Liver (tissue), 9 donors: Measurements from ENCODE around the gene IL17RE. TPM values are rescaled to one million over a fixed set of nuclear protein-coding genes. Genes with fewer than 3 reads are reported as not detected.
"Not testable (repeated sequence)": the region's sequence is repeated elsewhere in the genome, so short reads cannot be mapped to it uniquely, and the experiment has no call there.

Source experiments
- DNase-seq: peaks from one replicate; pipeline ENCODE4 v3.0.0-alpha.2; 2017; ENCODE audit warnings: low spot score
- H3K27ac ChIP-seq, 2 donors: one replicate each; pipeline ENCODE4 v1.7.0; 2013; ENCODE audit warnings: inconsistent platforms in 2 of 2, low read length in 2 of 2, control low read depth in 1 of 2, low read depth in 1 of 2, mild to moderate bottlenecking in 1 of 2
- H3K27me3 ChIP-seq, 4 donors: one replicate each; pipeline versions ENCODE4 v1.6.1 to v1.7.0; 2013; ENCODE audit warnings: low read length in 3 of 4, inconsistent platforms in 1 of 4, mild to moderate bottlenecking in 1 of 4, moderate library complexity in 1 of 4; ENCODE audit not compliant: control insufficient read depth in 4 of 4, insufficient read depth in 4 of 4
- H3K36me3 ChIP-seq, 4 donors: one replicate each; pipeline versions ENCODE4 v1.6.1 to v1.7.0; 2013; ENCODE audit warnings: low read length in 3 of 4, mild to moderate bottlenecking in 3 of 4, low read depth in 1 of 4, moderate library complexity in 1 of 4; ENCODE audit not compliant: control insufficient read depth in 4 of 4, insufficient read depth in 3 of 4
- H3K4me1 ChIP-seq, 4 donors: one replicate each; pipeline versions ENCODE4 v1.6.1 to v1.7.0; 2013; ENCODE audit warnings: low read length in 3 of 4, mild to moderate bottlenecking in 3 of 4, moderate library complexity in 1 of 4; ENCODE audit not compliant: control insufficient read depth in 4 of 4, insufficient read depth in 4 of 4
- H3K4me3 ChIP-seq, 3 donors: one replicate each; pipeline versions ENCODE4 v1.6.1 to v1.7.0; 2013; ENCODE audit warnings: low read length in 3 of 3, control low read depth in 1 of 3, low read depth in 1 of 3, mild to moderate bottlenecking in 1 of 3
- H3K9ac ChIP-seq, 2 donors: one replicate each; pipeline ENCODE4 v1.7.0; 2013; ENCODE audit warnings: low read length in 2 of 2, mild to moderate bottlenecking in 2 of 2, moderate library complexity in 2 of 2, control low read depth in 1 of 2, low read depth in 1 of 2
- H3K9me3 ChIP-seq, 4 donors: one replicate each; pipeline versions ENCODE4 v1.6.1 to v1.7.0; 2013; ENCODE audit warnings: low read length in 3 of 4; ENCODE audit not compliant: control insufficient read depth in 4 of 4
- CTCF ChIP-seq: fragments of 150-350 bp; IDR thresholded peaks from 2 replicates; pipeline ENCODE4 v1.5.1; 2017; ENCODE audit warnings: improper control_type of control experiment, low read depth, low read length; ENCODE audit not compliant: missing input control
- EGR1 ChIP-seq, 2 donors: IDR thresholded peaks; 2 replicates each; pipeline ENCODE4 v1.6.1; 2016 to 2018; ENCODE audit warnings: antibody characterized with exemption in 2 of 2, low read depth in 2 of 2
- FOXA2 ChIP-seq: IDR thresholded peaks from 2 replicates; pipeline ENCODE4 v1.6.1; 2016; ENCODE audit warnings: antibody characterized with exemption
- HNF4A ChIP-seq, 2 donors: conservative IDR thresholded peaks; 2 replicates each; pipeline ENCODE4 v1.6.1; 2016; ENCODE audit warnings: antibody characterized with exemption in 2 of 2, mild to moderate bottlenecking in 2 of 2
- JUND ChIP-seq, 2 donors: IDR thresholded peaks; 2 replicates each; pipeline ENCODE4 v1.6.1; 2016; ENCODE audit warnings: antibody characterized with exemption in 2 of 2
- NR2F2 ChIP-seq: IDR thresholded peaks from 2 replicates; pipeline ENCODE4 v1.6.1; 2016; ENCODE audit warnings: antibody characterized with exemption
- REST ChIP-seq: IDR thresholded peaks from 2 replicates; pipeline ENCODE4 v1.6.1; 2016; ENCODE audit warnings: antibody characterized with exemption, mild to moderate bottlenecking
- RXRA ChIP-seq, 2 donors: IDR thresholded peaks; 2 replicates each; pipeline ENCODE4 v1.6.1; 2017 to 2018; ENCODE audit warnings: antibody characterized with exemption in 2 of 2, mild to moderate bottlenecking in 1 of 2
- TAF1 ChIP-seq: conservative IDR thresholded peaks from 2 replicates; pipeline ENCODE4 v1.6.1; 2016; ENCODE audit warnings: antibody characterized with exemption, mild to moderate bottlenecking
- YY1 ChIP-seq: IDR thresholded peaks from 2 replicates; pipeline ENCODE4 v1.6.1; 2016; ENCODE audit warnings: antibody characterized with exemption, mild to moderate bottlenecking
- WGBS: extraction: QIAGEN DNeasy Blood & Tissue Kit; methylation state at CpG from one replicate; pipeline ENCODE4 v1.1.7; 2013; 5-methylcytosine and 5-hydroxymethylcytosine counted together
- polyA plus RNA-seq, 2 donors: library from polyadenylated mRNA; stranded (reverse) in 1 of 2; unstranded in 1 of 2; fragments of 200-250 nt in 1 of 2; fragments of >200 nt in 1 of 2; fragmentation: Nextera tagmentation in 1 of 2; extraction: Ambion mirVana in 1 of 2; gene quantifications; one replicate each; pipeline versions ENCODE4 v1.2.1 to v1.2.3, GENCODE V29; 2013 to 2015
- total RNA-seq, 2 donors: library from RNA; depleted of rRNA; stranded (reverse); fragments of >200 nt; gene quantifications; one replicate each; pipeline ENCODE4 v1.2.3, GENCODE V29; 2014
- donor health status: healthy.
- donor health status: healthy.
- donor health status: healthy.
- donor health status: healthy.
- donor health status: healthy.

The IL17RE gene
- total RNA-seq (1 to 10 TPM; 1.1 to 2.1 TPM), polyA plus RNA-seq (under 1 TPM; 0.42 to 0.71 TPM)

DNA sequence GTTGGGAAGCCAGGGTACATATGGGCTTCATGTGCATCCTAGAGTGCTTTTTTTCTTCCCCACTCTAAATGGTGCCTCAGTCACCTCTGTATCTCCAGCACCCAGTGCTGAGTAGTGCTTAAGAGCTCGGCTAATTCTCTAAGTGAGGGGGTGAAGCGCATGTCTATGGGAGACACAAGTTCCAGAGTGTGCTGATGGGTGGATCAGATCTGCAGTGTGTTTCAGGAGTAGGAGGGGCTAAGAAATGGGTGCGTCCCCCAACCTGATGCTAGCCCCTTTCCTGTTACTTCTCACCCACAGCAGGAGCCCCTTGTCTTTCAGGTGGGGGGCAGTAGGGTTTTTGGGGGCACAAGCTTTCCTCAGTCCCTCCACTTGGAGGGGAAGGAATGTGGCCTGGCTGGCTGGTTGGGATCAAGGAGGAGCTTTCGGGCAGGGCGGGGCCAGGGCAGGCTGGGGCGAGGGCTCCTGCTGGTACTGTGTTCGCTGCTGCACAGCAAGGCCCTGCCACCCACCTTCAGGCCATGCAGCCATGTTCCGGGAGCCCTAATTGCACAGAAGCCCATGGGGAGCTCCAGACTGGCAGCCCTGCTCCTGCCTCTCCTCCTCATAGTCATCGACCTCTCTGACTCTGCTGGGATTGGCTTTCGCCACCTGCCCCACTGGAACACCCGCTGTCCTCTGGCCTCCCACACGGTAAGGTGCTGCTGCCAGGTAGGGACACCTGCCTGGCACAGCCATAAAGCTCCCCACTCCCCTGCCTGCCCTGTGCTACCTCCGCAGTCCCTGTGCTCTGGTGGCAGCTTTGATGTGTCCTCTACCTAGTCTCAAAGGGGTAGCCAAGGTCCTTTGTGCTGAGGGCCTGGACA lies at the start of gene IL17RE:
Gene IL17RE, plus strand, starts transcription at position 477 of the 866 bp plus-strand sequence. Its CDS starts 85 bp downstream, at position 562.
- no peak within 1 kb of the TSS for H3K9ac ChIP-seq
- peaks cover 14 to 41% (median 37%) of the 10 kb centered on the region in 4 donors for H3K4me1 ChIP-seq
- H3K4me3 ChIP-seq = no peak within 1 kb of the TSS
- H3K9me3 ChIP-seq = no peaks in the 10 kb centered on the region
- no peaks in the 10 kb centered on the region for H3K36me3 ChIP-seq
- TF ChIP-seq NR2F2 = no peak
- TF ChIP-seq RXRA (IDR thresholded peaks at IDR 0.05) = peak in 1 of 2 donors; percentile 8
- TF ChIP-seq HNF4A (conservative IDR thresholded peaks at IDR 0.05) = peak in 1 of 2 donors; percentile 41
- no peak for TF ChIP-seq YY1
- TF ChIP-seq JUND (IDR thresholded peaks at IDR 0.05) = no peak
- TF ChIP-seq FOXA2 = no peak
- TF ChIP-seq EGR1 (IDR thresholded peaks at IDR 0.05; ENCODE audit: low read depth in 2 of 2) = no peak
- no peak for TF ChIP-seq CTCF
- no peak for TF ChIP-seq REST
- peak within 1 kb of the TSS; percentile 9 to 26 for H3K27ac ChIP-seq
- no peak for DNase-seq
- 45% methylated on average over 13 of the region's 13 CpGs for WGBS
- H3K27me3 ChIP-seq = no peaks in the 10 kb centered on the region

DNA sequence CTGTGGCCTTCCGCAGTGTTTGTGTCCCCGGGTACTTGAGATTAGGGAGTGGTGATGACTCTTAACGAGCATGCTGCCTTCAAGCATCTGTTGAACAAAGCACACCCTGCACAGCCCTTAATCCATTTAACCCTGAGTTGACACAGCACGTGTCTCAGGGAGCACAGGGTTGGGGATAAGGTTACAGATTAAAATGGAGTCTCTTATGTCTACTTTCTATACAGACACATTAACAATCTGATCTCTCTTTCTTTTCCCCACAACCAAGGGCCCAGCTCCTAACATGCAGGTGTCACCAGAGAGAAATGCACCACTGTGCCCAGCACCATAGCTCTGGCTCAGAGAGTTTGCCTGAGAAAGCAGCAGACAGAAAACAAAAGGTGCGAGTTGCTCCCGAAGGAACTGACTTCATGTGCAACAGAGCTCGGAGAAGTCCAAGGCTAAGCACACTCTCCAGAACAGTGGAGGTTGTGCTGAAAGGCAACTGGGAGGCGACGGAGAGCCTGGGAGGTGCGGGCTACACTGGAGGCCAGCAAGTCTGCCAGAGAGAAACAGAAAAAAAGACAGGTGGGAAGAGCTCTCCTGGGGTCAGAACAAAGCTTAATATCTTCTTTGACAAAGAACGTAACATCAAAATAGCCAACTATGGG lies 48.2 kb upstream of the IL17RE start:
- H3K4me1 ChIP-seq = peaks cover 0 to 12% (median 7%) of the 10 kb centered on the region in 4 donors
- not testable (repeated sequence) for H3K9ac ChIP-seq, H3K9me3 ChIP-seq, H3K27ac ChIP-seq, H3K36me3 ChIP-seq, H3K27me3 ChIP-seq, H3K4me3 ChIP-seq, DNase-seq
- 89% methylated on average over 11 of the region's 11 CpGs for WGBS

- H3K27me3 ChIP-seq = no peaks in the 10 kb centered on the region
Measured at GRCh38 chr3:9855594-9855993, 47.1 kb upstream of the IL17RE start.

More at GRCh38 chr3:9855594-9855993, 47.1 kb upstream of the IL17RE start:
- Histone ChIP-seq H3K27ac (no peak overlapping the region), H3K9ac (no peak overlapping the region), H3K9me3 (no peaks in the 10 kb centered on the region), H3K4me3 (no peak overlapping the region), H3K36me3 (no peaks in the 10 kb centered on the region), H3K4me1 (peaks cover 0 to 6% (median 4%) of the 10 kb centered on the region in 4 donors)
- no peak for TF ChIP-seq RXRA (IDR thresholded peaks at IDR 0.05)
- TF ChIP-seq EGR1 (IDR thresholded peaks at IDR 0.05; ENCODE audit: low read depth in 2 of 2) = no peak
- no peak for TF ChIP-seq JUND (IDR thresholded peaks at IDR 0.05)
- no peak for TF ChIP-seq TAF1
- TF ChIP-seq REST = no peak
- DNase-seq = no peak
- WGBS = 98% methylated on average over 3 of the region's 3 CpGs
